ENCODE results near the gene SLC44A3.

SLC44A3 gene

DNA sequence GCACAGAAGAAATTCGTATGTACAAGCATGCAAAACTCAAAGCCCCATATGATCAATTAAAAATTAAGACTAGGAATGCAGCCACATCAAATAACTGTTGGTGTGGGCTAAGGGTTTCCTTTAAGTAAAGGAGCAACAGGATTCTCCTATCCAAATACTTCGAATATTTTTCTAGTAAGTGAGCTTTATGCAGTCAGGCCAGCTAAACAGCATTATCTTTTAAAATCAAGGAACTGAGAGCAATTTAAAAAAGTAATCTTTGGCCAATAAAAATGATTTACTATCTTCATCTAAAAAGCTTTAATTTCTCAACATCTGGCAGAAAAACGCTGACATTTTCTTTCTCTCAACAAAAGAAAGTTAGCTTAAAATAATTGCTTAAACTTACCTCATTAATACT is 87.0 kb downstream of the SLC44A3 start:
- TF ChIP-seq, protein P1, sequence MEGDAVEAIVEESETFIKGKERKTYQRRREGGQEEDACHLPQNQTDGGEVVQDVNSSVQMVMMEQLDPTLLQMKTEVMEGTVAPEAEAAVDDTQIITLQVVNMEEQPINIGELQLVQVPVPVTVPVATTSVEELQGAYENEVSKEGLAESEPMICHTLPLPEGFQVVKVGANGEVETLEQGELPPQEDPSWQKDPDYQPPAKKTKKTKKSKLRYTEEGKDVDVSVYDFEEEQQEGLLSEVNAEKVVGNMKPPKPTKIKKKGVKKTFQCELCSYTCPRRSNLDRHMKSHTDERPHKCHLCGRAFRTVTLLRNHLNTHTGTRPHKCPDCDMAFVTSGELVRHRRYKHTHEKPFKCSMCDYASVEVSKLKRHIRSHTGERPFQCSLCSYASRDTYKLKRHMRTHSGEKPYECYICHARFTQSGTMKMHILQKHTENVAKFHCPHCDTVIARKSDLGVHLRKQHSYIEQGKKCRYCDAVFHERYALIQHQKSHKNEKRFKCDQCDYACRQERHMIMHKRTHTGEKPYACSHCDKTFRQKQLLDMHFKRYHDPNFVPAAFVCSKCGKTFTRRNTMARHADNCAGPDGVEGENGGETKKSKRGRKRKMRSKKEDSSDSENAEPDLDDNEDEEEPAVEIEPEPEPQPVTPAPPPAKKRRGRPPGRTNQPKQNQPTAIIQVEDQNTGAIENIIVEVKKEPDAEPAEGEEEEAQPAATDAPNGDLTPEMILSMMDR (IDR thresholded peaks at IDR 0.05; ENCODE audit: low read depth, low read length, missing control alignments): no peak
- no peak for DNase-seq (ENCODE audit: low read depth)

DNA sequence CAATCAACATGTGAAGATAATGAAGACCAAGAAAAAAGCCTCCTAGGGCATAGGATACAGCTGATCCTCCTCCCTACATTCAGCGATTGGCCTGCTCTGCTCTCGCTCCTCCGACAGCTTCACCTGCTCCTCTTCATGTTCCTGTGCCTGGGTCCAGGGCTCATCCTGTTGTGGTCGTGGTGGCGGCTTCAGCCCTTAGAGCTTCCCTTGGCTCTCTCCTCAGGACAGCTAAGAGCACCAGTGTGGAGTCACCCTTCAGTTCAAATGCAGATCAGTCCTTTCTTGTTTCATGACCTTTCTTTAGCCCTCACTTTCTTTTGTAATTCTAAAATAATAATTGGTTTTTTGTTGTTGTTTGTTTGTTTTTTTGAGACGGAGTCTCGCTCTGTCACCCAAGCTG is 88.0 kb downstream of the SLC44A3 start:
- DNase-seq (ENCODE audit: low read depth): no peak
- TF ChIP-seq, protein P1 (IDR thresholded peaks at IDR 0.05; ENCODE audit: low read depth, low read length, missing control alignments): no peak
- H3K4me3 ChIP-seq (ENCODE audit: low read depth, low read length): no peak overlapping the region

More for the DNA sequence above, 87.0 kb downstream of the SLC44A3 start:
- no peak overlapping the region for H3K4me3 ChIP-seq (ENCODE audit: low read depth, low read length)

DNA sequence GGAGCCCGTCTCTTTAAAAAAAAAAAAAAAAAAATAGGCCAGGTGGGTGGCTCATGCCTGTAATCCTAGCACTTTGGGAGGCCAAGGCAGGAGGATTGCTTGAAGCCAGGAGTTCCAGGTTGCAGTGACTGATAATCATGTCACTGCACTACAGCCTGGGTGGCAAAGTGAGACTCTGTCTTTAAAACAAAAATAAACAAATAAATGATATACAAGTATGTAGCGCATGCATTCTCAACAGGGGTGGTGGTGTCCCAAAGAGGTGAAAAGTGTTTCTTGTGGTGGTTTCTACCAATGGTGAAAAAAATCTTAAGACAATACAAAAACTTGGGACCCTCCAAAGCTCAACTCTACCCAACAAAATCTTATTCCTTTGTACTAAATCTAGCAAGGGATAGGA is 88.8 kb downstream of the SLC44A3 start:
- TF ChIP-seq, protein P1 (IDR thresholded peaks at IDR 0.05; ENCODE audit: low read depth, low read length, missing control alignments): no peak
- no peak for DNase-seq (ENCODE audit: low read depth)
- H3K4me3 ChIP-seq (ENCODE audit: low read depth, low read length): no peak overlapping the region

DNA sequence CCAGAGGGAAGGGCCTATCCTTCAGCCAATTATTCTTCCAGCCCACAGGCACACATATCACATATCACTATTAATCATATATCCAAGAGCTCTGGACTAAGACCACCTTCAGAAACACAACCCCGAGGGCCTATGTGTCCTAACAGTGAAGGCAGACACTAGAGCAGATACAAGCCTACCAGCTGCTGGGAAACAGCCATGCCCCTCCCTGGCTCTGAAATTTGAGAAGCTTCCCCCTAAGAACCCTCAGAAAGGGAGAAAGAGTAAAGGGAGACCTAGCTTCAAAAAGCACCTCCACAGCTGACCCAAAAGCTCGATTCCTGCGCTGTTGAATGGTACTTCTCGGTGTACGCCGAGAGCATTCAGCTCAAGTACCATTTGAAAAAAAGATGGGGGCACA is 89.3 kb downstream of the SLC44A3 start:
- TF ChIP-seq, protein P1 (IDR thresholded peaks at IDR 0.05; ENCODE audit: low read depth, low read length, missing control alignments): no peak
- no peak overlapping the region for H3K4me3 ChIP-seq (ENCODE audit: low read depth, low read length)
- no peak for DNase-seq (ENCODE audit: low read depth)

DNA sequence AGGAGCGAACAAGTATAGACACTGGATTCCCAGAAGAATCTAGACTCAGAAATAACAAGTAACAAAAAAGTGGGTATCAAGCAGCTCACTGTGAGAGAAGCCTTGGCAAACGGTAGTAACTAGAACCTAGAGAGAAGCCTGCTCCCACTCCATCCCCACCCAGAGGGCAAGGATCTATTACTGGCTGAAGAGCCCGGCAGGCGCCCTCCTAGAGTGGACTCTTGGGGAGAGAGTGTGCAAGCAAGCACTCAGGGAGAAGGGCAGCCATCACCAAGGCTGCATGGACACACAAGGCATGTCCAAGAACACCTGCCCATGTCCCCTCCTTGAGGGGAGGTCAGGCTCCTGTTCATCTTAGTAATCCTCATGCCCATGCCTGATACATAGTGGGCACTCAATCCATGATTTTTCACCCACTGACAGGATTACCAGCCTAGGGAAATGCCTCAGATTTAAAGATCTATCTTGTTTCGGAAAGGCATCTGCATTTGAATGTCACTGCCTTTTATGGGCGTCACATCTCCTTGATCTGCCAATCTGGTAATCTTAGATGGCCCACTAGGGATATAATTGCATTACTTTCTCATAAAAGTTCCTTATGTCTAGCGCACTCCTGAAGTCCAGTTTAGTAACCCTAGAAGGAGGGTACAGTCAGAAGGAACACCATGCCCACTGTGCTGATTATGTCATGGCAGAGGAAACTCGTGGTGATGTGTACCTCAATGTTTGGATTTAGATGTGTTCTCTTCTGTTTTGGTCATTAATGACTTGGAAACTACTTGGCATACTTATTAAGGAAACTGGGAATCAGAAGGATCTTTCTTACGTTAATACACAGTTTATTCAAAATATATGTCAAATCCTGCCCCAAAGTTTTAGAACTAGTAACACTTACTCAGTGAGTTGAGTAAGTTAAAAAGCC is 92.4 kb downstream of the SLC44A3 start:
- DNase-seq (ENCODE audit: low read depth): no peak
- no peak overlapping the region for H3K4me3 ChIP-seq (ENCODE audit: low read depth, low read length)
- TF ChIP-seq, protein P1 (IDR thresholded peaks at IDR 0.05; ENCODE audit: low read depth, low read length, missing control alignments): no peak

DNA sequence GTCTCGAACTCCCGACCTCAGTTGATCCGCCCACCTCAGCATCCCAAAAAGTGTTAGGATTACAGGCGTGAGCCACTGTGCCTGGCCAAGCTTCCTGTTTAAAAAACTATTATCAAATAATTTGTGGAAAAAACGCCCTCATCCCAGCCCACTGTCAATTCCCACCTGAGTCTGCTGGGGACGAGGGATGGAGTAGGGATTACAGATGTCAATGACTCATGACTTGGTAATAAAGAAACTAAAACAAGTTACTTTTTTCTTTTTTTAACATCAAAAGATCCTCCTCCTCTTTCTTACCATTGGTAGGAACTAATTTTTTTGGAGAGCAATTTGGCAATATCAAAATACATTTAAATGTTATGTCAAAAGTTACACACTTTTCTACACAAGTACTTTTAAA is 97.1 kb downstream of the SLC44A3 start:
- H3K4me3 ChIP-seq (ENCODE audit: low read depth, low read length): no peak overlapping the region
- no peak for DNase-seq (ENCODE audit: low read depth)
- TF ChIP-seq, protein P1 (IDR thresholded peaks at IDR 0.05; ENCODE audit: low read depth, low read length, missing control alignments): no peak
